Measurements from ENCODE around the gene TDRD12. TPM values are rescaled to one million over a fixed set of nuclear protein-coding genes. Genes with fewer than 3 reads are reported as not detected.

The TDRD12 gene
- total and polyA plus RNA-seq, 2 experiments from 2014 or later = 0.68 to 2.8 TPM

DNA sequence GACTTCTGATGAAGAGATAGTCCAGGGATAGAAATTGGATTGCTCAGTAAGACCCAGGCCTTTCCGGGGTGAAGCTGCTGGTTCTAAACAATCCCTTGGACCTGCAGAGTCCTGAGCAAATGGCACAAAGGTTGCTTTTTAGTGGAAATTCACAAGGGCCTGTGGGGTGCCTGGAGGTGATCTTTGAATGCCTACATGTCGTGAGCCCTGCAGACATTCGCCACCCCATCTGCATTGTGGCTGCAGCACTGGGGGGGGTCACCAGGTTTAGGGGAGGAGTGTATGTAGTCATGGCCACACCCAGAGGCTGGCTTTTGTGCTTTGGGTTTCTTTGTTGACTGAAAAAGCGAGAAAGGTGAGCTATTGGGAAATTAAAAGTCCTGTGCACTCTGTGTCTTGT lies 108.6 kb downstream of the TDRD12 start:
- ATAC-seq (peak; percentile 88), DNase-seq (ENCODE audit: low spot score) (peak; percentile 35)
- Mint-ChIP-seq H3K27me3 (ENCODE audit: insufficient read depth, low read depth, poor library complexity) (peaks cover 7% of the 10 kb centered on the region), H3K4me1 (peaks cover 25% of the 10 kb centered on the region), H3K4me3 (no peak overlapping the region), H3K36me3 (ENCODE audit: low read depth) (no peaks in the 10 kb centered on the region), H3K9me3 (no peaks in the 10 kb centered on the region), H3K27ac (peak overlapping the region; percentile 2; the same call in 1 of the 2 replicates)
- no peak overlapping the region for H3K4me3 ChIP-seq
- H4K20me1 ChIP-seq (replicated peaks; ENCODE audit: insufficient read depth) = no peaks in the 10 kb centered on the region
- TF ChIP-seq STAT1 (IDR thresholded peaks at IDR 0.05; ENCODE audit: unreplicated experiment) = no peak
- TF ChIP-seq ZNF114 (CRISPR knock-in tag; IDR thresholded peaks at IDR 0.05) = no peak
- no peak for TF ChIP-seq NANOG (IDR thresholded peaks at IDR 0.05; ENCODE audit: borderline replicate concordance)
- TF ChIP-seq JUNB (IDR thresholded peaks at IDR 0.05; ENCODE audit: unreplicated experiment) = no peak
- no peak overlapping the region for H3K4me2 ChIP-seq
- H3K4me1 ChIP-seq (ENCODE audit: insufficient read depth) = peaks cover 15% of the 10 kb centered on the region; the same call in 1 of the 2 replicates
- peak overlapping the region; percentile 83; the same call in 1 of the 2 replicates for H2AFZ ChIP-seq
- no peaks in the 10 kb centered on the region for H3K36me3 ChIP-seq (ENCODE audit: insufficient read depth)
- H3K79me2 ChIP-seq (replicated peaks; ENCODE audit: insufficient read depth) = no peaks in the 10 kb centered on the region
- no peaks in the 10 kb centered on the region for H3F3A ChIP-seq (replicated peaks; ENCODE audit: low read depth)
- H3K27ac ChIP-seq (ENCODE audit: low read depth) = no peak overlapping the region
- H3K27me3 ChIP-seq (ENCODE audit: insufficient read depth) = no peaks in the 10 kb centered on the region
- H3K9me2 ChIP-seq (ENCODE audit: insufficient read depth) = no peaks in the 10 kb centered on the region

DNA sequence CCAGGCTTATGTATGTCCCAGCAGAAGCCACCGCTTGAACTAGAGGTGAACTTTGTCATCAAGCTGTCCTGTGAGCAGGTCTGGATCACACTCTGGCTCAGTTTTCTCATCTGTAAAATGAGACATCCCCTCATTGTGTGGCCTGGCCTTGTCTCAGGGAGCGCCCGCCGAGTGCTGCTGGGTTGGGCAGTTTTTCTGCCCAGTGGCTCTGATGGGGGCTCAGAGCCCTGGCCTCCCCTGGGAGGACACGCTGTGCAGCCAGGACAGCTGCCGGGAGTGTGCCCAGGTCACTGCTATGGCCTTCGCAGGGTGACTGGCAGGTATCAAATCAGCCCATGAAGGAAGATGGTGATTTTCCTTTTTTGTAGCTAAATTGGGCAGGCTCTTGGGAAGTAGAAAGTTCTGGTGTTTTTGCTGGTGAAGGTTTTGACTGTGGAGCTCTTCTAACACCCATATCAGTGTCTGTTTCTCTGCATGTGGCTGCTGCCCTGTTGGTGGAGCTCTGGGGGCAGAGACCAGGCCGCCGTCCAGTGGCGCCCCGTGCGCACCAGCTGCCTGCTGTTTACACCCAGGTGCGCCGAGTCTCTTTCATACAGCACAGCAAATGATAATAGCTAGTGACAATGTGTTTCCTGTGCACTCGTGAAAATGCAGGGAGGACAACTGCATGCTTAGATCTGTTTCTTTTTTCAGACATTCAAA lies 109.2 kb downstream of the TDRD12 start:
- peak overlapping the region; percentile 66; the same call in 1 of the 2 replicates for H3K27ac Mint-ChIP-seq
- no peak overlapping the region for H3K4me2 ChIP-seq
- TF ChIP-seq STAT1 (IDR thresholded peaks at IDR 0.05; ENCODE audit: unreplicated experiment) = no peak
- TF ChIP-seq, protein P1, sequence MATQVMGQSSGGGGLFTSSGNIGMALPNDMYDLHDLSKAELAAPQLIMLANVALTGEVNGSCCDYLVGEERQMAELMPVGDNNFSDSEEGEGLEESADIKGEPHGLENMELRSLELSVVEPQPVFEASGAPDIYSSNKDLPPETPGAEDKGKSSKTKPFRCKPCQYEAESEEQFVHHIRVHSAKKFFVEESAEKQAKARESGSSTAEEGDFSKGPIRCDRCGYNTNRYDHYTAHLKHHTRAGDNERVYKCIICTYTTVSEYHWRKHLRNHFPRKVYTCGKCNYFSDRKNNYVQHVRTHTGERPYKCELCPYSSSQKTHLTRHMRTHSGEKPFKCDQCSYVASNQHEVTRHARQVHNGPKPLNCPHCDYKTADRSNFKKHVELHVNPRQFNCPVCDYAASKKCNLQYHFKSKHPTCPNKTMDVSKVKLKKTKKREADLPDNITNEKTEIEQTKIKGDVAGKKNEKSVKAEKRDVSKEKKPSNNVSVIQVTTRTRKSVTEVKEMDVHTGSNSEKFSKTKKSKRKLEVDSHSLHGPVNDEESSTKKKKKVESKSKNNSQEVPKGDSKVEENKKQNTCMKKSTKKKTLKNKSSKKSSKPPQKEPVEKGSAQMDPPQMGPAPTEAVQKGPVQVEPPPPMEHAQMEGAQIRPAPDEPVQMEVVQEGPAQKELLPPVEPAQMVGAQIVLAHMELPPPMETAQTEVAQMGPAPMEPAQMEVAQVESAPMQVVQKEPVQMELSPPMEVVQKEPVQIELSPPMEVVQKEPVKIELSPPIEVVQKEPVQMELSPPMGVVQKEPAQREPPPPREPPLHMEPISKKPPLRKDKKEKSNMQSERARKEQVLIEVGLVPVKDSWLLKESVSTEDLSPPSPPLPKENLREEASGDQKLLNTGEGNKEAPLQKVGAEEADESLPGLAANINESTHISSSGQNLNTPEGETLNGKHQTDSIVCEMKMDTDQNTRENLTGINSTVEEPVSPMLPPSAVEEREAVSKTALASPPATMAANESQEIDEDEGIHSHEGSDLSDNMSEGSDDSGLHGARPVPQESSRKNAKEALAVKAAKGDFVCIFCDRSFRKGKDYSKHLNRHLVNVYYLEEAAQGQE (IDR thresholded peaks at IDR 0.05; ENCODE audit: unreplicated experiment) = no peak
- TF ChIP-seq, protein P2, sequence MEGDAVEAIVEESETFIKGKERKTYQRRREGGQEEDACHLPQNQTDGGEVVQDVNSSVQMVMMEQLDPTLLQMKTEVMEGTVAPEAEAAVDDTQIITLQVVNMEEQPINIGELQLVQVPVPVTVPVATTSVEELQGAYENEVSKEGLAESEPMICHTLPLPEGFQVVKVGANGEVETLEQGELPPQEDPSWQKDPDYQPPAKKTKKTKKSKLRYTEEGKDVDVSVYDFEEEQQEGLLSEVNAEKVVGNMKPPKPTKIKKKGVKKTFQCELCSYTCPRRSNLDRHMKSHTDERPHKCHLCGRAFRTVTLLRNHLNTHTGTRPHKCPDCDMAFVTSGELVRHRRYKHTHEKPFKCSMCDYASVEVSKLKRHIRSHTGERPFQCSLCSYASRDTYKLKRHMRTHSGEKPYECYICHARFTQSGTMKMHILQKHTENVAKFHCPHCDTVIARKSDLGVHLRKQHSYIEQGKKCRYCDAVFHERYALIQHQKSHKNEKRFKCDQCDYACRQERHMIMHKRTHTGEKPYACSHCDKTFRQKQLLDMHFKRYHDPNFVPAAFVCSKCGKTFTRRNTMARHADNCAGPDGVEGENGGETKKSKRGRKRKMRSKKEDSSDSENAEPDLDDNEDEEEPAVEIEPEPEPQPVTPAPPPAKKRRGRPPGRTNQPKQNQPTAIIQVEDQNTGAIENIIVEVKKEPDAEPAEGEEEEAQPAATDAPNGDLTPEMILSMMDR (conservative IDR thresholded peaks at IDR 0.05; ENCODE audit: low read depth in 2 of 2) = no peak
- TF ChIP-seq EZH2phosphoT487 (IDR thresholded peaks at IDR 0.05; ENCODE audit: unreplicated experiment) = no peak
- no peak for TF ChIP-seq POLR2AphosphoS5 (IDR thresholded peaks at IDR 0.05; ENCODE audit: low read depth)
- no peak for TF ChIP-seq ZNF331 (CRISPR knock-in tag; IDR thresholded peaks at IDR 0.05; ENCODE audit: low read depth)
- TF ChIP-seq EZH2 (IDR thresholded peaks at IDR 0.05; ENCODE audit: low read depth, unreplicated experiment) = no peak
- no peak for TF ChIP-seq NANOG (IDR thresholded peaks at IDR 0.05; ENCODE audit: borderline replicate concordance)
- TF ChIP-seq JUNB (IDR thresholded peaks at IDR 0.05; ENCODE audit: unreplicated experiment) = no peak
- TF ChIP-seq ZNF114 (CRISPR knock-in tag; IDR thresholded peaks at IDR 0.05) = no peak

More for the DNA sequence above, 109.2 kb downstream of the TDRD12 start:
- Histone ChIP-seq H3K27ac (ENCODE audit: low read depth) (no peak overlapping the region), H4K20me1 (replicated peaks; ENCODE audit: insufficient read depth) (no peaks in the 10 kb centered on the region), H3K36me3 (ENCODE audit: insufficient read depth) (no peaks in the 10 kb centered on the region), H3K4me3 (no peak overlapping the region), H3F3A (replicated peaks; ENCODE audit: low read depth) (no peaks in the 10 kb centered on the region), H3K9me2 (ENCODE audit: insufficient read depth) (no peaks in the 10 kb centered on the region), H3K79me2 (replicated peaks; ENCODE audit: insufficient read depth) (no peaks in the 10 kb centered on the region), H2AFZ (peak overlapping the region; percentile 83), H3K27me3 (ENCODE audit: insufficient read depth) (no peaks in the 10 kb centered on the region), H3K4me1 (ENCODE audit: insufficient read depth) (peaks cover 15% of the 10 kb centered on the region; the same call in 1 of the 2 replicates)
- no peaks in the 10 kb centered on the region for H3K9me3 Mint-ChIP-seq
- no peaks in the 10 kb centered on the region for H3K36me3 Mint-ChIP-seq (ENCODE audit: low read depth)
- ATAC-seq = peak; percentile 9; the same call in 1 of the 3 replicates
- peaks cover 7% of the 10 kb centered on the region for H3K27me3 Mint-ChIP-seq (ENCODE audit: insufficient read depth, low read depth, poor library complexity)
- peaks cover 22% of the 10 kb centered on the region for H3K4me1 Mint-ChIP-seq
- DNase-seq (ENCODE audit: low spot score) = no peak
- H3K4me3 Mint-ChIP-seq = no peak overlapping the region
